ENCODE measurements around the gene KIF3A.
A peak's percentile ranks its signal among the peaks of the same experiment; 100 is the strongest.

Gene KIF3A

GRCh38 chr5:132739232-132739631 lies 1.9 kb upstream of the KIF3A start:
- no peaks in the 10 kb centered on the region for H3K9me2 ChIP-seq (ENCODE audit: low read depth, low read length)
- peaks cover 21% of the 10 kb centered on the region for H3K4me1 ChIP-seq (ENCODE audit: insufficient read depth, low read length, severe bottlenecking)
- no peak overlapping the region for H2AFZ ChIP-seq (ENCODE audit: low read length)
- H3K4me2 ChIP-seq (ENCODE audit: low read length), result no peak overlapping the region
- no peak for TF ChIP-seq EZH2 (IDR thresholded peaks at IDR 0.05; ENCODE audit: borderline replicate concordance, low read length)
- no peak for TF ChIP-seq CTCF (IDR thresholded peaks at IDR 0.05; ENCODE audit: low read length)
- no peaks in the 10 kb centered on the region for H3F3A ChIP-seq (ENCODE audit: insufficient read depth, low read length)
- no peaks in the 10 kb centered on the region for H3K9me3 ChIP-seq (ENCODE audit: low read length)
- H4K20me1 ChIP-seq (ENCODE audit: insufficient read depth, low read length), result no peaks in the 10 kb centered on the region
- no peaks in the 10 kb centered on the region for H3K79me2 ChIP-seq (ENCODE audit: insufficient read depth, low read length)
- H3K27ac ChIP-seq (ENCODE audit: low read depth, low read length, poor library complexity, severe bottlenecking), result no peak overlapping the region
- H3K4me3 ChIP-seq (ENCODE audit: low read depth, low read length, poor library complexity, severe bottlenecking), result no peak overlapping the region
- H3K36me3 ChIP-seq (ENCODE audit: insufficient read depth, low read length), result no peaks in the 10 kb centered on the region
- H3K9ac ChIP-seq (ENCODE audit: low read length), result no peak overlapping the region
- H3K27me3 ChIP-seq (ENCODE audit: insufficient read depth, low read length), result peaks cover 3% of the 10 kb centered on the region; the same call in 1 of the 2 replicates

GRCh38 chr5:132737982-132738681 lies 786 bp upstream of the KIF3A start:
- no peaks in the 10 kb centered on the region for H4K20me1 ChIP-seq (ENCODE audit: insufficient read depth, low read length)
- no peaks in the 10 kb centered on the region; the same call in 1 of the 2 replicates for H3K36me3 ChIP-seq (ENCODE audit: insufficient read depth, low read length)
- no peaks in the 10 kb centered on the region for H3K79me2 ChIP-seq (ENCODE audit: insufficient read depth, low read length)
- no peaks in the 10 kb centered on the region for H3K9me3 ChIP-seq (ENCODE audit: low read length)
- peak overlapping the region; percentile 22; the same call in 1 of the 2 replicates for H3K9ac ChIP-seq (ENCODE audit: low read length)
- H3K4me2 ChIP-seq (ENCODE audit: low read length), result peak overlapping the region; percentile 86
- H3K9me2 ChIP-seq (ENCODE audit: low read depth, low read length), result no peaks in the 10 kb centered on the region
- TF ChIP-seq EZH2 (IDR thresholded peaks at IDR 0.05; ENCODE audit: borderline replicate concordance, low read length) (no peak), CTCF (IDR thresholded peaks at IDR 0.05; ENCODE audit: low read length) (no peak)
- peak overlapping the region; percentile 92 for H2AFZ ChIP-seq (ENCODE audit: low read length)
- peak overlapping the region; percentile 85 for H3K4me3 ChIP-seq (ENCODE audit: low read depth, low read length, poor library complexity, severe bottlenecking)
- no peaks in the 10 kb centered on the region for H3F3A ChIP-seq (ENCODE audit: insufficient read depth, low read length)
- H3K27me3 ChIP-seq (ENCODE audit: insufficient read depth, low read length), result peaks cover 3% of the 10 kb centered on the region; the same call in 1 of the 2 replicates
- H3K4me1 ChIP-seq (ENCODE audit: insufficient read depth, low read length, severe bottlenecking), result peaks cover 21% of the 10 kb centered on the region
- no peak overlapping the region for H3K27ac ChIP-seq (ENCODE audit: low read depth, low read length, poor library complexity, severe bottlenecking)

GRCh38 chr5:132734687-132735086 lies 2.7 kb downstream of the KIF3A start:
- Histone ChIP-seq H4K20me1 (ENCODE audit: insufficient read depth, low read length) (no peaks in the 10 kb centered on the region), H3K9me2 (ENCODE audit: low read depth, low read length) (no peaks in the 10 kb centered on the region), H3K4me2 (ENCODE audit: low read length) (no peak overlapping the region), H3F3A (ENCODE audit: insufficient read depth, low read length) (no peaks in the 10 kb centered on the region), H3K4me3 (ENCODE audit: low read depth, low read length, poor library complexity, severe bottlenecking) (no peak overlapping the region), H3K9me3 (ENCODE audit: low read length) (no peaks in the 10 kb centered on the region), H2AFZ (ENCODE audit: low read length) (no peak overlapping the region), H3K9ac (ENCODE audit: low read length) (no peak overlapping the region), H3K27me3 (ENCODE audit: insufficient read depth, low read length) (no peaks in the 10 kb centered on the region), H3K79me2 (ENCODE audit: insufficient read depth, low read length) (no peaks in the 10 kb centered on the region), H3K27ac (ENCODE audit: low read depth, low read length, poor library complexity, severe bottlenecking) (no peak overlapping the region), H3K4me1 (ENCODE audit: insufficient read depth, low read length, severe bottlenecking) (peaks cover 21% of the 10 kb centered on the region), H3K36me3 (ENCODE audit: insufficient read depth, low read length) (no peaks in the 10 kb centered on the region; the same call in 1 of the 2 replicates)
- TF ChIP-seq CTCF (IDR thresholded peaks at IDR 0.05; ENCODE audit: low read length) (no peak), EZH2 (IDR thresholded peaks at IDR 0.05; ENCODE audit: borderline replicate concordance, low read length) (no peak)
